CD4-positive, alpha-beta T cell treated with Interferon gamma for 1 hour (primary cell): Measurements from ENCODE around the gene AMFR.
"Not testable (repeated sequence)": the region's sequence is repeated elsewhere in the genome, so short reads cannot be mapped to it uniquely, and the experiment has no call there.

Experiments used
- DNase-seq: peaks from one replicate; pipeline ENCODE4 v3.0.0-alpha.2; 2020

Gene AMFR

GRCh38 chr16:56423584-56424403, 1.6 kb downstream of the AMFR start:
- no peak for DNase-seq

GRCh38 chr16:56422896-56423441, 2.4 kb downstream of the AMFR start:
- no peak for DNase-seq

DNA sequence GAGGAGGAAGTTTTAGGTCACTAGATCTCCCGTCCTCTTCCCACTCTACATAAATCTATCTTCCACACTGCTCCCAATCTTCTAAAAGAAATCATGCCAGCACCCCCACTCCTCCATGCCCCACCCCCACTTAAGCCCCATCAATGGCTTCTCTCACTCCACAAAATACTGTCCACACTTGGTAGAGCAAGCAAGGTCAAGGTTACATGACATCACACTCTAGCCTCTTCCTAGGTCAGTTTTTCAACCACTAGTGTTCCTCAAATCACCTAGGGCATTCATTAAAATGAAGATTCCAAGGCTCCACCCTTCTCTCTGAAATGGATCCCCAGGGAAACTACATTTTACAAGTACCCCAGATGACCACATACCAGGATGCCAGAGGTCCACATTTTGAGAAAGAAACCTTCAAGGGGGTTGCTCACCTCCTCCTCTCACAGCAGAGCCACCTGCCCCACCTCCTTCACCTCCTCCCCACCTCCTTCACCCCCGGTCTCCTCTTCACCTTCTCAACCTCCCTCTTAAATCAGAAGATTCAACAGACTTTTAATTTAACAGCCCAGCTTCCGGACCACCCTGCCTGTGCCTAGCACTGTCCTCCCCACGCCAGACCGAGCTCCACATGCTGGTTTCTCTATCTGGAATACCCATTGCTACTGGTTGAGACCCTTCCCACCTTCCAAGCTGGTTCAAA, 3.2 kb downstream of the AMFR start:
- DNase-seq: no peak

DNA sequence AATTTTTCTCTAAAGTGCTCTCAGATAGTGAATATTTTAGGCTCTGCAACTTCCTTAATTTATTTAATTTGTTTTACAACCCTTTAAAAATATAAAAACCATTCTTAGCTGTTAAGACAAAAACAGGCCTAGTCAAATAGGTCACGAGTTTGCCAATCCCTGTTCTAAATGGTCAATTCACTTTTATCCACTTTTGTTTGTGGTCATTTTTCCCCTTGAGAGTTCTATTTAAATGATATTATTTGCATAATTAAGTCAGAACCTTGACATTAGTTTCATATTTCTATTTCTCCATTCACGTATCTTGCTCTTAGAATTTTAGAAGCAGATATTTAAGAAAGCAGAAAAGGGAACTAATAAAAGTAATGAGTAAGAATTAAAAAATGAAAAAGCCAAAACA, 4.0 kb downstream of the AMFR start:
- no peak for DNase-seq

DNA sequence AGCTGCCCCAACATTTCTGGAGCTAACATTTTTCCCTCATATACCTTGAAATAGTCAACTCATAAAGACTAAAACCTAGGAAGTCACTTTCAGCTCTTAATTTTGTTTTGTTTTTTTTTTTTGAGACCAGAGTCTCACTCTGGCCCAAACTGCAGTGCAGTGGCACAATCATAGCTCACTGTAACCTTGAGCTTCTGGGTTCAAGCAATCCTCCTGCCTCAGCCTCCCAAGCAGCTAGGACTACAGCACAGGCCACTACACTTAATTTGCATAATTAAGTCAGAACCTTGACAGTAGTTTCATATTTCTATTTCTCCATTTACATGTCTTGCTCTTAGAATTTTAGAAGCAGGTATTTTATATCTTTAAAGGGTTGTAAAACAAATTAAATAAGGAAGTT, 4.7 kb downstream of the AMFR start:
- DNase-seq: no peak

GRCh38 chr16:56419740-56420548, 5.4 kb downstream of the AMFR start:
- no peak for DNase-seq

DNA sequence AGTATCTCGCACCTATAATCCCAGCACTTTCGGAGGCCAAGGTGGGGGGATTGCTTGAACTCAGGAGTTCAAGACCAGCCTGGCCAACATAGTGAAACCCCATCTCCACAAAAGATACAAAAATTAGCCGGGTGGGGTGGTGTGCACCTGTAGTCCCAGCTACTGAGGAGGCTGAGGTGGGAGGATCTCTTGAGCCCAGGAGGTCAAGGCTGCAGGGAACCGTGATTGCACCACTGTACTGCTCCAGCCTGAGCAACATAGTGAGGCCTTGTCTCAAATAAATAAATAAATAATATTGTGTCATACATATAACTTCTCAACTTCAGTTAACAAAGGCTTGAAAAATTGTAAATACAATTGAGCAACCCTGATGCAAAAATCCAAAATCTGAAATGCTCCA, 8.2 kb downstream of the AMFR start:
- no peak for DNase-seq

GRCh38 chr16:56415875-56416274, 9.5 kb downstream of the AMFR start:
- no peak for DNase-seq

GRCh38 chr16:56414366-56414765, 11.0 kb downstream of the AMFR start:
- no peak for DNase-seq

- DNase-seq: no peak
Observed at GRCh38 chr16:56413381-56413780, 12.0 kb downstream of the AMFR start.

GRCh38 chr16:56411624-56412023, 13.7 kb downstream of the AMFR start:
- no peak for DNase-seq

- no peak for DNase-seq
Observed at GRCh38 chr16:56411123-56411522, 14.2 kb downstream of the AMFR start.

DNA sequence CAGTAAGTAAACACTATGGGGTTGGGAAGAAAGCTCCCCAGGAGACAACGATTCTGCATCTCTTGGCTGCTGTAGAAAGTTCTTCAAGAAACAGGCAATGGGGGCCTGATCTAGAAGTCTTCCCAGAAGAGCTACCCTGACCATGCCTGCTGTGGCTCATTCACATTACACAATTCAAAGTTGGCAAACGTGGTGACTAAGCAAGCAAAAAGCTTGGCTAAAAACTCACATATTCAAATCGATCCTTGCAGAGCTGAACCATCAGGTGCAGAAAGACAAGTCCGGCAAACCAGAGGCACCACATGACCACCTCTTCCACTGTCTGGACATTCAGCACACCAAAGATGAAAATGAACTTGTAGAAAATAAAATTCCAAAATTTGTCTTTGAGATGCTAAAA, 16.1 kb downstream of the AMFR start:
- no peak for DNase-seq

GRCh38 chr16:56408379-56409098, 16.8 kb downstream of the AMFR start:
- no peak for DNase-seq

DNA sequence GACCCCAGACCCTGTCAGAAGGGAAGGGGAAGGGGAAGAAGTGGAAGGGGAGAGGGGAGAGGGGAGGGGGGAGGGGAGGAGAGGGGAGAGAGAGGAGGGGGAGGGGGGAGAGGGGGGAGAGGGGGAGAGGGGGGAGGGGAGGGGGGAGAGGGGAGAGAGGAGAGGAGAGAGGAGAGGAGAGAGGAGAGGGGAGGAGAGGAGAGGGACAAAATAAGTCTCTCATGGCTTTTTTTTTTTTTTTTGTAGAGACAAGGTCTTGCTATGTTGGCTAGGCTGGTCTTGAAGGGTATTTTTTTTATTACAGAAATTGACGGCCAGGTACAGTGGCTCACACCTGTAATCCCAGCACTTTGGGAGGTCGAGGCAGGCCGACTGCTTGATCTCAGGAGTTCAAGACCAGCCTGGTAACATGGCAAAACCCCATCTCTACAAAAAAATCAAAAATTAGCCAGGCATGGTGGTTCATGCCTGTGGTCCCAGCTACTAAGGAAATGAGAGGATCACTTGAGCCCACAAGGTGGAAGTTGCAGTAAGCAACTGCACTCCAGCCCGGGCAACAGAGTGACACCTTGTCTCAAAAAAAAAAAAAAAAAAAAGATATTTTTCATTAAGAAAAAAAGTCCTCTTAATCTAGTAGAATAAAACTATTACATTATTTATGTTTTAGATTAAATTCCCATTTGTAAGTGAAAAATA, 19.2 kb downstream of the AMFR start:
- no peak for DNase-seq

GRCh38 chr16:56401482-56401881, 23.9 kb downstream of the AMFR start:
- no peak for DNase-seq

DNA sequence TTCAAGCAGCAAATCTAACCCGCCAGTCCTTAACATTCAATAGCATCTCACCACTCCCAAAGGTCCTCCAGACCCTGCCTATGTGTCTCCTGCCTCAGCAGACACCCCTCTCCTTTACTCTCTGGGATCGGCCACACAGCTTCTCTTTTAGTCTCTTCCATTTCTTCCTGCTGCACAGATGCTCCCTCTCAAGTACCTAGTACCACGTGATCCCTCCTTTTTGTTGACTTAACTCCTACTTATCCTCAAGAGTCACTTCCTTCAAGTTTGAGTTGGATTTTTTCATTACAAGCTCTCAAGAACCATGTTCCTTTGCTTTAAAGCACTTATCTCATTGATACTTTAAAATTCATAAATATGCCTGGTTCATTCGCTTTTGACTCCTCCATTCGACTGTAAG, 24.9 kb downstream of the AMFR start:
- DNase-seq: no peak

GRCh38 chr16:56399486-56399885, 25.9 kb downstream of the AMFR start:
- DNase-seq: no peak

- no peak for DNase-seq
Observed at GRCh38 chr16:56399047-56399446, 26.3 kb downstream of the AMFR start.

DNA sequence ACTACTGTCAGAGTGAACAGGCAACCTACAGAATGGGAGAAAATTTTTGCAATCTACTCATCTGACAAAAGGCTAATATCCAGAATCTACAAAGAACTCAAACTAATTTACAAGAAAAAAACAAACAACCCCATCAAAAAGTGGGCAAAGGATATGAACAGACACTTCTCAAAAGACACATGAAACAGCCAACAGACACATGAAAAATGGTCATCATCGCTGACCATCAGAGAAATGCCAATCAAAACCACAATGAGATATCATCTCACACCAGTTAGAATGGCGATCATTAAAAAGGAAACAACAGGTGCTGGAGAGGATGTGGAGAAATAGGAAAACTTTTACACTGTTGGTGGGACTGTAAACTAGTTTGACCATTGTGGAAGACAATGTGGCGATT, 28.6 kb downstream of the AMFR start:
- not testable (repeated sequence) for DNase-seq

DNA sequence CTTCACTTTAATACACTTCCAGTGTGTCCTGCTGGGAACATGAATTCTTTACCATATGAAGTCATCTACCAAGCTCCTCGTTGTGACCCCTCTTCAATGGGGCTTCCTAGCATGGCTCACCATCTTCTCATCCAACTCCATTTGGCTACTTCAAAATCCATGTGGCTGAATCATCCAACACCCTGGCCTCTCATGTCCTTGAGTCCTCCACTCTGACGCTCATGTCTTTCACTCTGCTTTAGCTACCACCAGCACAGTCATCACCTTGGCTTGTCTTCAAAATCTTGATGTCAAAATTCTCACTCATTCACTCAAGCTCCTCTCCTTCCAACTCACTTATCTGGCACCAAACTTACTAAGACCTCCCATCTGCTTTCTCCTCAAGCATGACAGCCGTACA, 35.8 kb downstream of the AMFR start:
- no peak for DNase-seq

GRCh38 chr16:56388209-56388608, 37.1 kb downstream of the AMFR start:
- DNase-seq: no peak
